Measurements from ENCODE around the gene MEOX1.

DNA sequence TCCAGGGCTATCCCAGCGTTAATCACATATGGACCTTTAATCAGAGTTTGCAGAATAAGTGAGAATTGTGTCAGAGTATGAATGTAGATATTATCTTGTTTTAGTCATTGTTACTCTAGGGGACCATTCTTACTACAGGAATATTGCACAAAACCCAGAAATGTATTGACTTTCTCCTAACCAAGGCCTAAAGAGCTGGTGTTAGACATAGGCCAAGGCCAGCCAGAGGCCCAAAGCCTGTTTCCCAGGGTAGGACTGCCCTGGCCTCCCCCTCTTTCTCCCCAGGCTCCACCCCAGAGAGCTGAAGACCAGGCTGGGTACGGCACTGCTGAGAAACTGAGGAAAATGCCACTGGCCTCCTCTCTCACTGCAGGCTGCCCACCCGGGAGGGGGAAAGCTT is 41.9 kb upstream of the MEOX1 start:
- TF ChIP-seq, protein P1, sequence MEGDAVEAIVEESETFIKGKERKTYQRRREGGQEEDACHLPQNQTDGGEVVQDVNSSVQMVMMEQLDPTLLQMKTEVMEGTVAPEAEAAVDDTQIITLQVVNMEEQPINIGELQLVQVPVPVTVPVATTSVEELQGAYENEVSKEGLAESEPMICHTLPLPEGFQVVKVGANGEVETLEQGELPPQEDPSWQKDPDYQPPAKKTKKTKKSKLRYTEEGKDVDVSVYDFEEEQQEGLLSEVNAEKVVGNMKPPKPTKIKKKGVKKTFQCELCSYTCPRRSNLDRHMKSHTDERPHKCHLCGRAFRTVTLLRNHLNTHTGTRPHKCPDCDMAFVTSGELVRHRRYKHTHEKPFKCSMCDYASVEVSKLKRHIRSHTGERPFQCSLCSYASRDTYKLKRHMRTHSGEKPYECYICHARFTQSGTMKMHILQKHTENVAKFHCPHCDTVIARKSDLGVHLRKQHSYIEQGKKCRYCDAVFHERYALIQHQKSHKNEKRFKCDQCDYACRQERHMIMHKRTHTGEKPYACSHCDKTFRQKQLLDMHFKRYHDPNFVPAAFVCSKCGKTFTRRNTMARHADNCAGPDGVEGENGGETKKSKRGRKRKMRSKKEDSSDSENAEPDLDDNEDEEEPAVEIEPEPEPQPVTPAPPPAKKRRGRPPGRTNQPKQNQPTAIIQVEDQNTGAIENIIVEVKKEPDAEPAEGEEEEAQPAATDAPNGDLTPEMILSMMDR (conservative IDR thresholded peaks at IDR 0.05; ENCODE audit: low read depth, low read length): no peak
- TF ChIP-seq MXI1 (IDR thresholded peaks at IDR 0.05; ENCODE audit: borderline replicate concordance, low read depth, low read length) (no peak), RAD21 (IDR thresholded peaks at IDR 0.05; ENCODE audit: low read length) (no peak), POLR2A (IDR thresholded peaks at IDR 0.05; ENCODE audit: low read depth, low read length) (no peak), MAFK (IDR thresholded peaks at IDR 0.05; ENCODE audit: low read depth, low read length) (no peak), RCOR1 (IDR thresholded peaks at IDR 0.05; ENCODE audit: insufficient replicate concordance, low read length) (no peak), CHD1 (IDR thresholded peaks at IDR 0.05; ENCODE audit: low read depth, low read length) (no peak), CEBPB (IDR thresholded peaks at IDR 0.05; ENCODE audit: low read depth, low read length) (no peak), SMC3 (IDR thresholded peaks at IDR 0.05; ENCODE audit: low read depth, low read length) (no peak), FOS (IDR thresholded peaks at IDR 0.05; ENCODE audit: low read depth, low read length) (no peak), RFX5 (IDR thresholded peaks at IDR 0.05; ENCODE audit: low read depth, low read length) (no peak), BHLHE40 (IDR thresholded peaks at IDR 0.05; ENCODE audit: low read depth, low read length) (no peak)
- TF ChIP-seq, protein P2, sequence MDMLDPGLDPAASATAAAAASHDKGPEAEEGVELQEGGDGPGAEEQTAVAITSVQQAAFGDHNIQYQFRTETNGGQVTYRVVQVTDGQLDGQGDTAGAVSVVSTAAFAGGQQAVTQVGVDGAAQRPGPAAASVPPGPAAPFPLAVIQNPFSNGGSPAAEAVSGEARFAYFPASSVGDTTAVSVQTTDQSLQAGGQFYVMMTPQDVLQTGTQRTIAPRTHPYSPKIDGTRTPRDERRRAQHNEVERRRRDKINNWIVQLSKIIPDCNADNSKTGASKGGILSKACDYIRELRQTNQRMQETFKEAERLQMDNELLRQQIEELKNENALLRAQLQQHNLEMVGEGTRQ (IDR thresholded peaks at IDR 0.05; ENCODE audit: low read depth, low read length): no peak

Measured in IMR-90 (cell line).